Right cardiac atrium (tissue), 5 donors: ENCODE data around the gene ARID3B. TPM values are rescaled to one million over a fixed set of nuclear protein-coding genes. Genes with fewer than 3 reads are reported as not detected.

ENCODE experiments used
- ATAC-seq, 2 donors: fragments of 200-7000 bp; cut with Tn5 transposase; one replicate each; pipeline versions ENCODE4 v1.8.0 to v1.9.1; 2020; ENCODE audit warnings: moderate library complexity in 2 of 2, mild to moderate bottlenecking in 1 of 2
- DNase-seq, 3 donors: peaks; one replicate each; pipeline ENCODE4 v3.0.0-alpha.2; 2020
- H3K27ac ChIP-seq: one replicate; pipeline ENCODE4 v1.5.1; 2013; ENCODE audit warnings: mild to moderate bottlenecking, low read length, control low read depth, moderate library complexity
- H3K27me3 ChIP-seq: one replicate; pipeline ENCODE4 v1.6.1; 2013; ENCODE audit not compliant: control insufficient read depth, insufficient read depth
- H3K4me1 ChIP-seq: one replicate; pipeline ENCODE4 v1.6.1; 2013; ENCODE audit warnings: low read length; ENCODE audit not compliant: control insufficient read depth, insufficient read depth
- H3K4me3 ChIP-seq: one replicate; pipeline ENCODE4 v1.5.1; 2013; ENCODE audit warnings: low read length, control low read depth
- H3K9me3 ChIP-seq: one replicate; pipeline ENCODE4 v1.6.1; 2013; ENCODE audit warnings: low read length; ENCODE audit not compliant: control insufficient read depth
- WGBS: extraction: QIAGEN DNeasy Blood & Tissue Kit; methylation state at CpG from one replicate; pipeline ENCODE4 v1.1.7; 2013; 5-methylcytosine and 5-hydroxymethylcytosine counted together
- intact Hi-C, 4 donors: fragments of 100-400 bp; cut with DNase I; formaldehyde crosslinking; loops; one replicate each; pipeline versions ENCODE4 v1.11.0 to v1.14.0; 2022 to 2023
- polyA plus RNA-seq: library from polyadenylated mRNA; stranded (reverse); fragments of 200-250 nt; gene quantifications from one replicate; pipeline ENCODE4 v1.2.3, GENCODE V29; 2013
- total RNA-seq, 4 donors: library from RNA; stranded (reverse); fragmentation: NEBNext Ultra II Directional; extraction: Animal tissue kit (Norgen Biotek cat#: 25700); gene quantifications; one replicate each; pipeline ENCODE4 v1.2.1, GENCODE V29; 2021
- donor health status: healthy with polysubstance abuse.
- donor health status: DM: no; HTN: yes; CAD: no.
- donor health status: DM: no; HTN: no; CAD: no.
- donor health status: DM: no; HTN: yes; CAD: no; lungs with severe emphysema.
- donor health status: DM: yes; HTN: yes; CAD: no.

The ARID3B gene
- total and polyA plus RNA-seq, 5 donors = 2.1 to 3.8 (median 2.3) TPM

DNA sequence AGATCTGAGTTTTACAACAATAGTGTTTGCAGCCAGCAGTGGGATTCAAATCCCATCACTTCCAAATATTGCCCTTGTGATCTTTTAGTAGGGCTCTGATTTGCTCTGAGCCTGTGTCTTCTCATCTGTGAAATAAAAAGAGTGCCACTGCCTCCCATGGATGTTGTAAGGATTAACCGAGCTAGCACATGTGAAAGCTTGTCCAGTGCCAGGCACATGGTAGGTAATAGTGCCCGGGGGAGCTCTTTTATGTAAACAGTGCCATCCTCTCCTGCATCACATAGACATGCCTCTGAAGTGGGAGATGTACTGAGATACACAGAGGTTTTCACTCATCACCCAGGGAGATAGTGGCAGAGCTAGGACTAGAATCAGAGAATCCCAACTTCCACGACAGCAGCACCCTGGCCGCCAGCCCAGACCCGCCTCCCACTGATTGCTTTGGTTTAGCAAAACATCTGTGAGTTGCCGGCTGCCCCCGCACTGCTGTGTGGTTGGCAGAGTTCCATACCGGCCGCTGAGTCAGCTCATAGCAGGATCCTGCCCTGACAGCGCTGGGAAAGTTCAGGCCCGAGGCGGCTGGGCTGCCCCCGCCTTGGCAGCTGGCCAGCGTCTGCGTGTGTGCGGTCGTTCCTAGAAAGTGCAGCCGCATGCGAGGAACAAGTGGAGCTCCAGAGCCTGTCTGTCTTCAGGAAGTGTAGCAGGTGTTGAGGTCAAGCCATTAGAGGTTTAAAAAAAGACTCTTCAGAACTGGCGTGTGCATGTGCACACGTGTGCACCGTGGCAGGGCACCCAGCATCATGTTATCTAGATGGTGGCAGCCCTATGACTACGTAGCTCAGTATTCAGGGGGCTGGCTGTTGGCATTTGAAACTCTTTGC, 5.0 kb downstream of the ARID3B start:
- Histone ChIP-seq H3K4me3 (no peak overlapping the region), H3K27ac (no peak overlapping the region), H3K4me1 (peaks cover 9% of the 10 kb centered on the region), H3K9me3 (no peaks in the 10 kb centered on the region), H3K27me3 (no peaks in the 10 kb centered on the region)
- DNase-seq (peak; percentile 99), ATAC-seq (peak; percentile 93 to 96)
- WGBS = under 1% methylated on average over 23 of the region's 23 CpGs
- intact Hi-C loops = loop anchor here in 2 of 4 donors (5.0 to 10.0 kb wide), 2 partner anchors 69 to 71 kb away; partner anchors contain the start of gene CLK3 (in 2 of the 2)

- Histone ChIP-seq H3K27me3 (no peaks in the 10 kb centered on the region), H3K4me3 (no peak overlapping the region), H3K4me1 (peaks cover 7% of the 10 kb centered on the region), H3K9me3 (no peaks in the 10 kb centered on the region), H3K27ac (no peak overlapping the region)
- intact Hi-C loops = loop anchor here in 2 of 4 donors (5.0 to 10.0 kb wide), 2 partner anchors 67 to 70 kb away; partner anchors contain the start of gene CLK3 (in 2 of the 2)
- DNase-seq = no peak
- ATAC-seq = no peak
- WGBS = 75% methylated on average over 3 of the region's 3 CpGs
These were observed 6.6 kb downstream of the ARID3B start for GRCh38 chr15:74547616-74548015.

DNA sequence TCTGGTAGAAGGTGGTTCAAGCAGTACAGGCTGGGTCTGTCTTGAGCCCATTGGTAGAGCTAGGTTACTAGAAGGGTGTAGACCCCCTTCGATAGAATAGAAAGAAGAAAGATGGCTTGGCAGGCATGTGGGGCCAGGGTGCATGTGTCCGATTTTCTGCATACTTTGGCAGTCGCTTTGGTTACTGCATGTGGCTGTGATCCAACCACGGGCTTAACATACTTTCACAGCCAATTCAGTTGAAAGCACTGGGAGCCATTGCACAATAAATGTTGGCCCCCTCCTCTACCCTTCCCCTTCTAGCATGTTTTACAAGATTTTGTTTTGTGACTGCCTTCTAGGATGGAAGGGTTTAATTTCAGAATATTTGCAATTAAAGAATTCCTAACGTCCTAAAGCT, 7.2 kb downstream of the ARID3B start:
- 47% methylated on average over 5 of the region's 5 CpGs for WGBS
- intact Hi-C loops = loop anchor here in 2 of 4 donors (5.0 to 10.0 kb wide), 2 partner anchors 67 to 69 kb away; partner anchors contain the start of gene CLK3 (in 2 of the 2)
- ATAC-seq (no peak), DNase-seq (peak in 2 of 3 donors; percentile 30 to 54)
- Histone ChIP-seq H3K27me3 (no peaks in the 10 kb centered on the region), H3K27ac (no peak overlapping the region), H3K4me1 (peaks cover 7% of the 10 kb centered on the region), H3K4me3 (no peak overlapping the region), H3K9me3 (no peaks in the 10 kb centered on the region)

GRCh38 chr15:74549816-74550215, 8.8 kb downstream of the ARID3B start:
- Histone ChIP-seq H3K4me1 (peaks cover 7% of the 10 kb centered on the region), H3K9me3 (no peaks in the 10 kb centered on the region), H3K27me3 (no peaks in the 10 kb centered on the region), H3K27ac (no peak overlapping the region), H3K4me3 (no peak overlapping the region)
- intact Hi-C loops = loop anchor here in 2 of 4 donors (5.0 to 10.0 kb wide), 2 partner anchors 65 to 67 kb away; partner anchors contain the start of gene CLK3 (in 2 of the 2)
- no peak for ATAC-seq
- 90% methylated on average over 5 of the region's 5 CpGs for WGBS
- DNase-seq = no peak

DNA sequence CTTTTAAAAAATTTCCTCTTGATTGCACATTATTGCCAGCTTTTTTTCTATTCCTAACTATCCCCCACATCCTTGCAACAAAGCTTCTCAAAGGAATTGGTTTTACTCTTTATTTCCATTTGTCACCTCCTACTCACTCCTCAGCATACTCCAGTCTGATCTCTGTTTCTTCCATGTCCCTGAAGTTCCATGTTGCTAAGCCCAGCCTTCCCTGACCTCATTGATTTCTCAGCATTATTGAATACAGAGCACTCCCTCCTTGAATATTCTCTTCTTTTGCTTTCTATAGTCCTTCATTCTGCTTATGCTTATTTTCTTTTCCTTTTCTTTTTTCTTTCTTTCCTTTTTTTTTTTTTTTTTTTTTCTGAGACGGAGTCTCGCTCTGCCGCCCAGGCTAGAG, 10.7 kb downstream of the ARID3B start:
- Histone ChIP-seq H3K9me3 (no peaks in the 10 kb centered on the region), H3K4me3 (no peak overlapping the region), H3K4me1 (peaks cover 1% of the 10 kb centered on the region), H3K27ac (no peak overlapping the region), H3K27me3 (no peaks in the 10 kb centered on the region)
- intact Hi-C loops = no loop called here
- 98% methylated on average over 3 of the region's 3 CpGs for WGBS
- ATAC-seq = no peak
- no peak for DNase-seq

GRCh38 chr15:74552773-74553441, 11.9 kb downstream of the ARID3B start:
- no peak for DNase-seq
- intact Hi-C loops = no loop called here
- Histone ChIP-seq H3K27ac (no peak overlapping the region), H3K4me1 (peaks cover 1% of the 10 kb centered on the region), H3K27me3 (no peaks in the 10 kb centered on the region), H3K9me3 (no peaks in the 10 kb centered on the region), H3K4me3 (no peak overlapping the region)
- 79% methylated on average over 5 of the region's 5 CpGs for WGBS
- no peak for ATAC-seq

DNA sequence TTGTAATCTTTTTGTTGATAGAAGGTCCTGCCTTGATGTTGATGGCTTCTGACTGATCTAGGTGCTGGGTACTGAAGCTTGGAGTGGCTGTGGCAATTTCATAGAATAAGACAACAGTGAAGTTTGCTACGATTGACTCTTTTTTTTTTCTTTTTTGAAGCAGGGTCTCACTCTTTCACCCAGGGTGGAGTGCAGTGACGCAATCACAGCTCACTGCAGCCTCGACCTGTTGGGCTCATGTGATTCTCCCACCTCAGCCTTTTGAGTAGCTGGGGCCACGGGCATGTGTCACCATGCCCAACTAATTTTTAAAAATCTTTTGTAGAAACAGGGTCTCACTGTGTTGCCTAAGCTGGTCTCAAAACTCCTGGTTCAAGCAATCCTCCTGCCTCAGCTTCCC, 14.2 kb downstream of the ARID3B start:
- WGBS = 89% methylated on average over 4 of the region's 4 CpGs
- DNase-seq (no peak), ATAC-seq (no peak)
- Histone ChIP-seq H3K4me3 (no peak overlapping the region), H3K27ac (no peak overlapping the region), H3K9me3 (no peaks in the 10 kb centered on the region), H3K4me1 (peaks cover 1% of the 10 kb centered on the region), H3K27me3 (no peaks in the 10 kb centered on the region)
- intact Hi-C loops = no loop called here

DNA sequence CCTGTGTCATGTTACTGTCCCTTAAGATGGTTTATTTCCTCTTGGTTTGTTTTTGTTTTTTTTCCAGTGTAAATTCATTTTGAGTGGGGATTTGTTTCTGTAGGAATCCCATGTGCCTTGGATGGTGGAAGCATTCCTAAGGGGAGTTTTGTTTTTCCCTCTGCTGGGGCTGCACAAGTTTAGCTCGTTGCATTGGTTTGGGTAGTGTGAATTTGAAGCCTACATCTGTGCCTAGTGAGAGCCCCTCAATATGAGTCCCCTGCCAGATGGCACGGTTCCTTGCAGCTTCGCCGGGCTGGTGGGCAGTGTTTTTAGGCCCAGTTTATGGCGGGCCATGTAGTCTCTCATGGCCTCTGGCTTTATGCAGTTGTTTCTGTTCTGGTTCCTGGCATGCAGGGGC, 17.7 kb downstream of the ARID3B start:
- ATAC-seq (no peak), DNase-seq (no peak)
- H3K4me1 ChIP-seq = peaks cover 1% of the 10 kb centered on the region
- no peaks in the 10 kb centered on the region for H3K27me3 ChIP-seq
- 94% methylated on average over 5 of the region's 5 CpGs for WGBS
- no peaks in the 10 kb centered on the region for H3K9me3 ChIP-seq
- no peak overlapping the region for H3K27ac ChIP-seq
- no peak overlapping the region for H3K4me3 ChIP-seq
- intact Hi-C loops = no loop called here

GRCh38 chr15:74563442-74563841, 22.4 kb downstream of the ARID3B start:
- Histone ChIP-seq H3K9me3 (no peaks in the 10 kb centered on the region), H3K4me1 (no peaks in the 10 kb centered on the region), H3K27me3 (no peaks in the 10 kb centered on the region), H3K27ac (no peak overlapping the region), H3K4me3 (no peak overlapping the region)
- ATAC-seq (no peak), DNase-seq (no peak)
- 87% methylated on average over 3 of the region's 3 CpGs for WGBS
- intact Hi-C loops = no loop called here

DNA sequence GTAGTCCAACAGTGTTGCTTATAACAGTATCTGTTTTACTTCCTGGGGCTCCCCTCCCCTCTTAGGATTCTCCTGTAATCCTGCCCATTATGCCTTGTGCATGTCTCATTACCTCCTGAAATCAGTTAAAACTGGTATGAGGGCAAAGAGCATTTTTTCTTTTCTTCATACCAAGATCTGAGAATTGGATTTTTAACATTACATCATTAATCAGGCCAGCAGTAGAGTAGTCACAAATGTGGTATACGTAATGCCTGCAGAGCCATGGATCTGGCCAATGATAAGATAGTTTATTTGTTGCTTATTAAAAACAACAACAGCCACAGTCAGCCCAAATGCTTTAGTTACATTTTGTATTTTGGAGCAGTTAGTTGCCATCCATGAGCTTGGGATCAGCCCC, 23.2 kb downstream of the ARID3B start:
- no peak overlapping the region for H3K27ac ChIP-seq
- H3K4me3 ChIP-seq = no peak overlapping the region
- DNase-seq = no peak
- ATAC-seq = no peak
- H3K9me3 ChIP-seq = no peaks in the 10 kb centered on the region
- no peaks in the 10 kb centered on the region for H3K4me1 ChIP-seq
- WGBS = 96% methylated on average over 1 of the region's 1 CpG
- no peaks in the 10 kb centered on the region for H3K27me3 ChIP-seq
- intact Hi-C loops = no loop called here
